Activated naive CD8-positive, alpha-beta T cell treated with anti-CD3 and anti-CD28 coated beads for 36 hours (primary cell): ENCODE results near the gene BCAT1. TPM values are rescaled to one million over a fixed set of nuclear protein-coding genes. Genes with fewer than 3 reads are reported as not detected.

Source experiments
- DNase-seq: peaks from one replicate; pipeline ENCODE4 v3.0.0; 2021
- H3K27ac Mint-ChIP-seq: one replicate; pipeline ENCODE4 v1.8.0; 2022; ENCODE audit warnings: mild to moderate bottlenecking, moderate library complexity, mixed read lengths
- H3K27me3 Mint-ChIP-seq: one replicate; pipeline ENCODE4 v1.8.0; 2022; ENCODE audit warnings: mild to moderate bottlenecking, mixed read lengths
- H3K36me3 Mint-ChIP-seq: one replicate; pipeline ENCODE4 v1.8.0; 2021; ENCODE audit warnings: mild to moderate bottlenecking, mixed read lengths
- H3K4me1 Mint-ChIP-seq: one replicate; pipeline ENCODE4 v1.8.0; 2021; ENCODE audit warnings: mixed read lengths
- H3K4me3 Mint-ChIP-seq: one replicate; pipeline ENCODE4 v1.8.0; 2022; ENCODE audit warnings: mild to moderate bottlenecking, moderate library complexity, mixed read lengths
- H3K9me3 Mint-ChIP-seq: one replicate; pipeline ENCODE4 v1.8.0; 2022; ENCODE audit warnings: mixed read lengths
- total RNA-seq, 2 experiments: library from RNA; stranded (reverse); gene quantifications; one replicate each; pipeline ENCODE4 v1.2.3, GENCODE V29; 2021

Gene BCAT1
- total RNA-seq, result 10 to 100 TPM; 58.7 to 59.6 TPM

GRCh38 chr12:24948757-24949722 is at the start of gene BCAT1:
Gene BCAT1 (minus strand): TSS chr12:24949101. CDS start chr12:24948932, 169 bp downstream.
- H3K27me3 Mint-ChIP-seq, result peaks cover 47% of the 10 kb centered on the region
- DNase-seq, result peak; percentile 74
- H3K4me1 Mint-ChIP-seq, result peaks cover 46% of the 10 kb centered on the region
- peak within 1 kb of the TSS; percentile 98 for H3K27ac Mint-ChIP-seq
- H3K4me3 Mint-ChIP-seq, result peak within 1 kb of the TSS; percentile 89
- peaks cover 33% of the 10 kb centered on the region for H3K36me3 Mint-ChIP-seq
- H3K9me3 Mint-ChIP-seq, result no peaks in the 10 kb centered on the region

GRCh38 chr12:24997970-24998582 is 49.2 kb upstream of the BCAT1 start:
- no peaks in the 10 kb centered on the region for H3K36me3 Mint-ChIP-seq
- H3K27me3 Mint-ChIP-seq, result peaks cover 4% of the 10 kb centered on the region
- H3K9me3 Mint-ChIP-seq, result no peaks in the 10 kb centered on the region
- H3K4me1 Mint-ChIP-seq, result peaks cover 26% of the 10 kb centered on the region
- DNase-seq, result no peak
- peak overlapping the region; percentile 71 for H3K27ac Mint-ChIP-seq
- no peak overlapping the region for H3K4me3 Mint-ChIP-seq

GRCh38 chr12:24997496-24997895 is 48.6 kb upstream of the BCAT1 start:
- DNase-seq, result no peak
- Mint-ChIP-seq H3K4me1 (peaks cover 26% of the 10 kb centered on the region), H3K9me3 (no peaks in the 10 kb centered on the region), H3K36me3 (no peaks in the 10 kb centered on the region), H3K27me3 (no peaks in the 10 kb centered on the region), H3K27ac (peak overlapping the region; percentile 71), H3K4me3 (no peak overlapping the region)

GRCh38 chr12:24996820-24997219 is 47.9 kb upstream of the BCAT1 start:
- Mint-ChIP-seq H3K4me3 (no peak overlapping the region), H3K27me3 (no peaks in the 10 kb centered on the region), H3K27ac (no peak overlapping the region), H3K9me3 (no peaks in the 10 kb centered on the region), H3K4me1 (peaks cover 26% of the 10 kb centered on the region), H3K36me3 (no peaks in the 10 kb centered on the region)
- no peak for DNase-seq

- Mint-ChIP-seq H3K4me1 (peaks cover 26% of the 10 kb centered on the region), H3K9me3 (no peaks in the 10 kb centered on the region), H3K27me3 (no peaks in the 10 kb centered on the region), H3K4me3 (no peak overlapping the region), H3K27ac (no peak overlapping the region), H3K36me3 (no peaks in the 10 kb centered on the region)
- no peak for DNase-seq
Measured at GRCh38 chr12:24996102-24996797, 47.3 kb upstream of the BCAT1 start.

GRCh38 chr12:24993793-24994192 is 44.9 kb upstream of the BCAT1 start:
- Mint-ChIP-seq H3K27ac (no peak overlapping the region), H3K9me3 (no peaks in the 10 kb centered on the region), H3K4me1 (peaks cover 26% of the 10 kb centered on the region), H3K4me3 (no peak overlapping the region), H3K36me3 (no peaks in the 10 kb centered on the region), H3K27me3 (peaks cover 4% of the 10 kb centered on the region)
- DNase-seq, result no peak

- H3K9me3 Mint-ChIP-seq, result no peaks in the 10 kb centered on the region
- H3K4me3 Mint-ChIP-seq, result no peak overlapping the region
- peaks cover 4% of the 10 kb centered on the region for H3K27me3 Mint-ChIP-seq
- no peak for DNase-seq
- H3K36me3 Mint-ChIP-seq, result no peaks in the 10 kb centered on the region
- no peak overlapping the region for H3K27ac Mint-ChIP-seq
- H3K4me1 Mint-ChIP-seq, result peaks cover 7% of the 10 kb centered on the region
Measured at GRCh38 chr12:24991209-24992049, 42.5 kb upstream of the BCAT1 start.

- Mint-ChIP-seq H3K36me3 (no peaks in the 10 kb centered on the region), H3K27me3 (peaks cover 4% of the 10 kb centered on the region)
Measured at GRCh38 chr12:24989216-24989615, 40.3 kb upstream of the BCAT1 start.

GRCh38 chr12:24982250-24982649 is 33.3 kb upstream of the BCAT1 start:
- H3K9me3 Mint-ChIP-seq, result peaks cover 16% of the 10 kb centered on the region
- H3K27ac Mint-ChIP-seq, result no peak overlapping the region
- no peaks in the 10 kb centered on the region for H3K4me1 Mint-ChIP-seq
- no peak overlapping the region for H3K4me3 Mint-ChIP-seq
- no peaks in the 10 kb centered on the region for H3K27me3 Mint-ChIP-seq
- H3K36me3 Mint-ChIP-seq, result peaks cover 8% of the 10 kb centered on the region
- DNase-seq, result no peak

More at GRCh38 chr12:24989216-24989615, 40.3 kb upstream of the BCAT1 start:
- Mint-ChIP-seq H3K27ac (no peak overlapping the region), H3K9me3 (peaks cover 1% of the 10 kb centered on the region), H3K4me3 (no peak overlapping the region), H3K4me1 (peaks cover 2% of the 10 kb centered on the region)
- DNase-seq, result no peak

- Mint-ChIP-seq H3K4me3 (no peak overlapping the region), H3K4me1 (peaks cover 3% of the 10 kb centered on the region), H3K27me3 (peaks cover 6% of the 10 kb centered on the region), H3K9me3 (peaks cover 16% of the 10 kb centered on the region), H3K36me3 (peaks cover 8% of the 10 kb centered on the region), H3K27ac (no peak overlapping the region)
- no peak for DNase-seq
Measured at GRCh38 chr12:24979976-24980730, 31.3 kb upstream of the BCAT1 start.

- no peak for DNase-seq
- no peak overlapping the region for H3K4me3 Mint-ChIP-seq
- H3K36me3 Mint-ChIP-seq, result peaks cover 8% of the 10 kb centered on the region
- peaks cover 8% of the 10 kb centered on the region for H3K27me3 Mint-ChIP-seq
- peaks cover 16% of the 10 kb centered on the region for H3K9me3 Mint-ChIP-seq
- H3K4me1 Mint-ChIP-seq, result peaks cover 3% of the 10 kb centered on the region
- H3K27ac Mint-ChIP-seq, result no peak overlapping the region
Measured at GRCh38 chr12:24979329-24979728, 30.4 kb upstream of the BCAT1 start.

GRCh38 chr12:24977711-24978110 is 28.8 kb upstream of the BCAT1 start:
- Mint-ChIP-seq H3K9me3 (peaks cover 9% of the 10 kb centered on the region), H3K36me3 (peaks cover 3% of the 10 kb centered on the region), H3K27ac (no peak overlapping the region), H3K27me3 (peaks cover 8% of the 10 kb centered on the region), H3K4me1 (peaks cover 3% of the 10 kb centered on the region), H3K4me3 (no peak overlapping the region)
- DNase-seq, result no peak

GRCh38 chr12:24977060-24977459 is 28.2 kb upstream of the BCAT1 start:
- peaks cover 8% of the 10 kb centered on the region for H3K27me3 Mint-ChIP-seq
- H3K36me3 Mint-ChIP-seq, result no peaks in the 10 kb centered on the region
- no peak for DNase-seq
- peaks cover 3% of the 10 kb centered on the region for H3K9me3 Mint-ChIP-seq
- H3K27ac Mint-ChIP-seq, result no peak overlapping the region
- H3K4me1 Mint-ChIP-seq, result peaks cover 3% of the 10 kb centered on the region
- no peak overlapping the region for H3K4me3 Mint-ChIP-seq

- no peak overlapping the region for H3K27ac Mint-ChIP-seq
- H3K4me3 Mint-ChIP-seq, result no peak overlapping the region
- DNase-seq, result no peak
- peaks cover 3% of the 10 kb centered on the region for H3K4me1 Mint-ChIP-seq
- no peaks in the 10 kb centered on the region for H3K9me3 Mint-ChIP-seq
- no peaks in the 10 kb centered on the region for H3K36me3 Mint-ChIP-seq
- H3K27me3 Mint-ChIP-seq, result peaks cover 8% of the 10 kb centered on the region
Measured at GRCh38 chr12:24975425-24975824, 26.5 kb upstream of the BCAT1 start.
